ENCODE data around the gene AGPS. TPM values are rescaled to one million over a fixed set of nuclear protein-coding genes. Genes with fewer than 3 reads are reported as not detected.
A peak's percentile ranks its signal among the peaks of the same experiment; 100 is the strongest.

The AGPS gene
- total and polyA plus RNA-seq, 2 of the 13 experiments (the other 11 are each of a cell fraction or from before 2014, with no cell fraction given), result 39.4 to 99.0 TPM

GRCh38 chr2:177552422-177553175 is 160.0 kb downstream of the AGPS start (continued):
- TF ChIP-seq ZNF598 (CRISPR knock-in tag; IDR thresholded peaks at IDR 0.05; ENCODE audit: borderline replicate concordance) (peak; percentile 49; the same call in 1 of the 2 replicates), POLR2AphosphoS5 (IDR thresholded peaks at IDR 0.05; ENCODE audit: low read depth, low read length) (peak; percentile 36), RXRA (CRISPR knock-in tag; IDR thresholded peaks at IDR 0.05) (peak; percentile 61), ZFP90 (CRISPR knock-in tag; IDR thresholded peaks at IDR 0.05; ENCODE audit: borderline replicate concordance) (peak; percentile 90; the same call in 1 of the 2 replicates), ZNF672 (CRISPR knock-in tag; IDR thresholded peaks at IDR 0.05) (no peak), KDM5B (CRISPR knock-in tag; IDR thresholded peaks at IDR 0.05; ENCODE audit: borderline replicate concordance) (peak; percentile 89), ZNF44 (CRISPR knock-in tag; IDR thresholded peaks at IDR 0.05) (no peak), LCORL (IDR thresholded peaks at IDR 0.05) (no peak), LCORL (CRISPR knock-in tag; IDR thresholded peaks at IDR 0.05) (peak; percentile 50; the same call in 1 of the 2 replicates), NR3C1 (CRISPR knock-in tag; IDR thresholded peaks at IDR 0.05) (no peak), SMAD9 (CRISPR knock-in tag; IDR thresholded peaks at IDR 0.05) (no peak), ZNF800 (CRISPR knock-in tag; IDR thresholded peaks at IDR 0.05) (no peak), ZNF720 (CRISPR knock-in tag; IDR thresholded peaks at IDR 0.05) (no peak), STAG1 (CRISPR knock-in tag; IDR thresholded peaks at IDR 0.05) (peak; percentile 17; the same call in 1 of the 2 replicates), BCL3 (CRISPR knock-in tag; IDR thresholded peaks at IDR 0.05) (0 out of 2 replicates have a peak, but pooled peaks have one; percentile 16), SIX4 (CRISPR knock-in tag; IDR thresholded peaks at IDR 0.05) (no peak; the same call in 1 of the 2 replicates), STAT5B (CRISPR knock-in tag; IDR thresholded peaks at IDR 0.05) (no peak), MXD1 (CRISPR knock-in tag; IDR thresholded peaks at IDR 0.05) (peak; percentile 82), ZNF234 (CRISPR knock-in tag; conservative IDR thresholded peaks at IDR 0.05) (no peak), ZFP62 (CRISPR knock-in tag; IDR thresholded peaks at IDR 0.05) (no peak), POLR2A (IDR thresholded peaks at IDR 0.05; ENCODE audit: insufficient read depth in 1 of 2, low read depth in 2 of 2, low read length in 2 of 2) (peak; percentile 33 to 50; a peak in 2 of 4 replicates)
- TF ChIP-seq, protein P1, sequence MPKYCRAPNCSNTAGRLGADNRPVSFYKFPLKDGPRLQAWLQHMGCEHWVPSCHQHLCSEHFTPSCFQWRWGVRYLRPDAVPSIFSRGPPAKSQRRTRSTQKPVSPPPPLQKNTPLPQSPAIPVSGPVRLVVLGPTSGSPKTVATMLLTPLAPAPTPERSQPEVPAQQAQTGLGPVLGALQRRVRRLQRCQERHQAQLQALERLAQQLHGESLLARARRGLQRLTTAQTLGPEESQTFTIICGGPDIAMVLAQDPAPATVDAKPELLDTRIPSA (CRISPR knock-in tag; IDR thresholded peaks at IDR 0.05; ENCODE audit: borderline replicate concordance), result no peak
- TF ChIP-seq, protein P2, sequence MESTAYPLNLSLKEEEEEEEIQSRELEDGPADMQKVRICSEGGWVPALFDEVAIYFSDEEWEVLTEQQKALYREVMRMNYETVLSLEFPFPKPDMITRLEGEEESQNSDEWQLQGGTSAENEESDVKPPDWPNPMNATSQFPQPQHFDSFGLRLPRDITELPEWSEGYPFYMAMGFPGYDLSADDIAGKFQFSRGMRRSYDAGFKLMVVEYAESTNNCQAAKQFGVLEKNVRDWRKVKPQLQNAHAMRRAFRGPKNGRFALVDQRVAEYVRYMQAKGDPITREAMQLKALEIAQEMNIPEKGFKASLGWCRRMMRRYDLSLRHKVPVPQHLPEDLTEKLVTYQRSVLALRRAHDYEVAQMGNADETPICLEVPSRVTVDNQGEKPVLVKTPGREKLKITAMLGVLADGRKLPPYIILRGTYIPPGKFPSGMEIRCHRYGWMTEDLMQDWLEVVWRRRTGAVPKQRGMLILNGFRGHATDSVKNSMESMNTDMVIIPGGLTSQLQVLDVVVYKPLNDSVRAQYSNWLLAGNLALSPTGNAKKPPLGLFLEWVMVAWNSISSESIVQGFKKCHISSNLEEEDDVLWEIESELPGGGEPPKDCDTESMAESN (CRISPR knock-in tag; conservative IDR thresholded peaks at IDR 0.05), result peak; percentile 70
- TF ChIP-seq, protein P3, sequence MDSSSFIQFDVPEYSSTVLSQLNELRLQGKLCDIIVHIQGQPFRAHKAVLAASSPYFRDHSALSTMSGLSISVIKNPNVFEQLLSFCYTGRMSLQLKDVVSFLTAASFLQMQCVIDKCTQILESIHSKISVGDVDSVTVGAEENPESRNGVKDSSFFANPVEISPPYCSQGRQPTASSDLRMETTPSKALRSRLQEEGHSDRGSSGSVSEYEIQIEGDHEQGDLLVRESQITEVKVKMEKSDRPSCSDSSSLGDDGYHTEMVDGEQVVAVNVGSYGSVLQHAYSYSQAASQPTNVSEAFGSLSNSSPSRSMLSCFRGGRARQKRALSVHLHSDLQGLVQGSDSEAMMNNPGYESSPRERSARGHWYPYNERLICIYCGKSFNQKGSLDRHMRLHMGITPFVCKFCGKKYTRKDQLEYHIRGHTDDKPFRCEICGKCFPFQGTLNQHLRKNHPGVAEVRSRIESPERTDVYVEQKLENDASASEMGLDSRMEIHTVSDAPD (CRISPR knock-in tag; IDR thresholded peaks at IDR 0.05), result no peak
